GM21367 (cell line): ENCODE measurements around the gene WDCP.
"Not testable (repeated sequence)": the region's sequence is repeated elsewhere in the genome, so short reads cannot be mapped to it uniquely, and the experiment has no call there.

Source experiments
- ATAC-seq: cut with Tn5 transposase; IDR thresholded peaks from one replicate; pipeline ENCODE4 v1.9.1; 2021; ENCODE audit not compliant: unreplicated experiment

The WDCP gene

GRCh38 chr2:24072259-24072658, 25.1 kb upstream of the WDCP start:
- ATAC-seq = no peak

GRCh38 chr2:24065341-24065740, 18.1 kb upstream of the WDCP start:
- ATAC-seq = no peak

DNA sequence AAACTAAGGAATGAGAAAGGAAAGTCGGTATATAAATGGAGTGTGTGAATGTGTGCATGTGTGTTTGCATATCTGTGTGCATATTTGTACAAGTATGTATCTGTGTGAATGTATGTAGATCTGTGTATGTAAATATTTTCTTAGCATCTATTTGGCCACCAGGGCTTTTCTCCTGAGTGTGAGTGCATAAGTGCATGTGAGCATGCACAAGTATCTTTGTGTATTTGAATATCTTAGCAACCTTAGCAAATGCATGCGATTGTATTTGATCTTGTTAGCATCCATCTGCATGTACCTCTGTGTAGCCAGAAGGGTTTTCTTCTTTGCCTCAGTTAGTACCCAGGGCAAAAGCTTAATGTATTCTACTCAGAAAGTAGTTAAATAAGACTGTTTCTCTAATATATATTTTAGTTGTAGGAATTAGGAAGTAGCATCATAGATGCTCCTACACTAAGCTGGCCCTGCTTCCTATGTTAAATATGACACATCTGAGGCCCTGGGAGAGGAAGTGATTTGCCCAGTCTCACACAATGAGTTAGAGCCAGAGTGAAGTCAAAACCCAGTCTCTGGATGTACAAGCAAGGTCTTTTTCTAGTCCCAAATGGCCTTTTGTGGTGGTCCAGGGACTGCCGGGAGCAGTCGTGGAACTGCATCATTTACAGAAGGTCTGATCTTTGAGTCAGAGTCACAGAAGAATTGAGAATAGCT, 11.5 kb upstream of the WDCP start:
- ATAC-seq = no peak

DNA sequence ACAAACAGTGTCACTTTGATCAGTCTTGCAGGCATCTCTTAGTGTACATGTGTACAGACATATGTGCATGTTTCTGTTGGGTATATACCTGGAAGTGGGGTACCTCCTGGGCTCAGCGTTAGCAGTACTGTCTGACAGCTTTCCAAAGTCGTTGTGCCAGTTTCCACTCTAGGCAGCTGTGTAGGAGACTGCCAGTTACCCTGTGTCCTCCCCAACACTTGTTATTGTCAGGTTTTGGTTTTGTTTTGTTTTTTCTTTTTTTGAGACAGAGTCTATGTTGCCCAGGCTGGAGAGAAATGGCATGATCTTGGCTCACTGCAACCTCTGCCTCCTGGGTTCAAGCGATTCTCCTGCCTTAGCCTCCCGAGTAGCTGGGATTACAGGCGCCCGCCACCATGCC, 8.6 kb upstream of the WDCP start:
- ATAC-seq = no peak

DNA sequence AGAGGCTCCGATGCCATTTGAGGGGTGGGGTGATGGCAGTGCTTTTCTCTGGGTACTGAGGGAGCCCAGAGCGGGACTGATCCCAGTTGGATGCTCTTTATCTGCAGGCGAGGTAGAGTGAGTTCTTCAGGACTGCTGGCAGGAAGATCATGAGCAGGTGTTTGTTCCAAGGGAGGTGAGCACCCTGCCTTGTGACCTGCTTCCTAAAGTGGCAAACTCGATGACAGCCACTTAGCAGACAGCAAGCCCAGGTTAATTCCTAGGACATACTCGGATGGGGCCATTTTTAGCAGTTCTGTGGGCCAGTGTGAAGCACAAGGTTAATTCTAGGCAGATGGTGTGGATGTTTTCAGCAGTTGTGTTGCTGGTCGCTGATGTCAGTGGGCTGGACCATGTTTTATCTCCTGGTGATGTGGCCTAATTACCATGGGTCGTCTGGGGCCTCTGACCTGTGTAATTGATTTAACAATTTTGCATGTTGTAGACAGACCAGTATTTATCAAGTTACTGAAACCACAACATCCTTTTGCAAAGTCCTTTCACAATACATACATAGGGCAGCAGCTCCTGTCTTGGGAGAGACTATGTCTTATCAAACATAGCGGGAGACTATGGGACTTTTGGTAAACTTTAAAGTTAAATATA, 7.3 kb upstream of the WDCP start:
- no peak for ATAC-seq

GRCh38 chr2:24052951-24053350, 5.8 kb upstream of the WDCP start:
- ATAC-seq = no peak

DNA sequence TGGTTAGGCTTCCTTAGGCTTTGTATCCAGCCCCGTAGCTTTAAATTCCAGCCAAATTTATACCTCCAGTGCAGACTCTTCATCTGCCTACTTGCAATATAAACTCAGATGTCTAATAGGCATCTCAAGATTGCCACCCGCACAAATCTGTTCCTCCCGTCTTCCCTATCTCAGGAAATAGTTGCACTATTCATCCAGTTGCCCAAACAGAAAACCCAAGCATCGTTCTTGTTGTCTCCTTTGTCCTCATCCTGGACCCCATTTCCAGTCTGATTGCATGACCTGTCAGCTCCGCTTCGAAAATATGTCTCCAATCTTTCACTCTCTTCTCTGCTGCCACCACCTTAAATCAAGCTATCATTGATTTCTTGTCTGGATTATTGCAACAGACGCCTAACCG, 4.6 kb upstream of the WDCP start:
- ATAC-seq = no peak

DNA sequence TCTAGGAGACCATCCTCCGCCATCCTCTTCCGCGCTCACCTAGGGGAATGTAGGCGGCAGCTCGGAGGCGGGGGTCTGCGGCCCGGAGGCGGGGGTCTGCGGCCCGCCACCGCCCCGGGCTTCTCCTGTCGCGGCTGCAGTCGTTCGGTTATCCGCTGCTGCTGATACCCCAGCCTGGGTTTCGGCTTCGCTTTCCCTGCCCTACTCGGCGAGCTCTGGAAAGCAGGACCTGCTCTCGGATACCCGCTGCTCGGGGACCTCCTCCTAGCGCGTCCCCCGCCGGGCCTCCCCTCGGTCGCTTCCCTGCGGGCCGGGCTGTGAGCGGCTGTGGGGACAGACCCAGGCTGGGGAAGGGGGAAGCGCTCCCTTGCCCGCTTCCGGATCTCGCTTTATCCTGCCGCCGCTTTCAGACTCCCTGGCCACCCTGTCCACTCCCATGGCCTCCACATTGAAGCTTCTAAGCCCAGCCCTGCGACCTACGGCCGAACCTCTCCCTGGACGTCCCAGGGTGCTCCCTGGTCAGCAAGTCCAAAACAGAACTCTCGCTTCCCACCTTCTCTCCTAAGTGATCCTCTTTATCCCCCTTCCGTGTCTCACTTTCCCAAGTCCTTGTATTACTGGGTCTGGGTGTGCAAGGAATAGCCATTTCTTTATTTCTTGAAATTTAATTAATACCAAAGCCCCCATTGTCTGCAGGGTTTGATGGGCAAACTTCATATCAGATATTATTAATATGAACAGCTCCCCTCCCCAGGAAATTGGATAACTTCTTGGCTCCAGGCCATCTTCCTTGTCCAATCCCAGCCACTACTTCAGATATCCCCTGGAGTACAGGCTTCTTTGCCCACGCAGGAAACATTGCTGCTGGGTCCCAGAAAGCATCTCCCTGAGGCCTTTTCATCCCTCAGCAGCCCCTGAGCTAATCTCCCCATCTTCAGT, 3.1 kb upstream of the WDCP start:
- no peak for ATAC-seq

DNA sequence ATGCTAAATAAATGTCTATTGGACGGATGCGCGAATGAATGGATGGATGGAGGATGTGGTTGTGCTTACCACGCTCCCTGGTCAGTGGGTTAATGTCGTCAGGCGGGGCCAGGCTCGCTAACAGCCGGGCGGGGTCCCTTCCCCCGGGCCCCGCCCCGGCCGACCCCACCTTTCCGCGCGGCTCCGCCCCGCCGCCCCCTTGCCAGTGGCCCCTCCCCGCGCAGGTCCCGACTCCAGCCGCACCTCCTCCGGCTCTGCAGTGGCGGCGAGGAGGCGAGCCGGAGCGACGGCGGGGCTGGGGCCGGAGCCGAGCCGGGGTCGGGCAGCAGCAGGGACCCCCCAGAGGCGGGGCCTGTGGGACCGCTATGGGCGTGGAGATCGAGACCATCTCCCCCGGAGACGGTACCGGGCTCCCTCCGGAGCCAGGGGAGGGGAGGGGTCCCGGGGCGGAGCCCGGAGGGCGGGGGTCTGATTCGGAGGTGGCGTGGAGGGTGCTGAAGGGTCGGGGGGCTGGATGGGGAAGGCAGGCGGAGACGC, 2.4 kb upstream of the WDCP start, which contains the start of gene FKBP1B:
Gene FKBP1B (plus strand): TSS at position 257 of the 537 bp plus-strand sequence. CDS start 109 bp downstream, at position 366.
- ATAC-seq = no peak

DNA sequence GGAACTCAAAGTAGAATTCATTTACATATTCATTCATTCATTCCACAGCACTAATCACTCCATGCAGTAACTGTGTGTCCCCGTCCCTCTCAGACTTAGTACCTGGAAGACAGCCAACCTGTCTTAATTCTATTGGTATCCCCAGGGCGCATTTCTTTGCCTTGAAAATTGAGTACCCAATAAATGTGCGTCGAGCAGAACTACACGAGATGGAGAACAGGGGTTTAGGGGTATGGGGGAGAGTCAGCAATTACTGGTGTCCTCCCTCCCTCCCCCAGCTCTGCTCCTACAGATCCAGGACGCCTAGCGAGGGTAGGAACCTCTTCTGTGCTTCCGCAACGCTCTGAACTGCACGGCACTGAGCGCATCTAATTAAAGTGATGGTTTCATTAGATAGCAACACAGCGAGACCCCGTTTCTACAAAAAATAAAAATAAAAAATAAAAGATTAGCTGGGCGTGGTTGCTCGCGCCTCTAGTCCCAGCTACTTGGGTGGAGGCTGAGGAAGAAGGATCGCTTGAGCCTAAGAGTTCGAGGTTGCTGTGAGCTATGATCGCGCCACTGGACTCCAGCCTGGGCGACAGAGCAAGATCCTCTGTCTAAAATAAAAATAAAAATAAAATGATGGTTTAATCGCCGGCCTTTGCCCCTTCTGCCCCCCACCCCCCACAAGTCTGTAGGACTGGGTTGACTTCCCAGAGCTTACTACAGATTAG, 1.7 kb upstream of the WDCP start:
- ATAC-seq = no peak

DNA sequence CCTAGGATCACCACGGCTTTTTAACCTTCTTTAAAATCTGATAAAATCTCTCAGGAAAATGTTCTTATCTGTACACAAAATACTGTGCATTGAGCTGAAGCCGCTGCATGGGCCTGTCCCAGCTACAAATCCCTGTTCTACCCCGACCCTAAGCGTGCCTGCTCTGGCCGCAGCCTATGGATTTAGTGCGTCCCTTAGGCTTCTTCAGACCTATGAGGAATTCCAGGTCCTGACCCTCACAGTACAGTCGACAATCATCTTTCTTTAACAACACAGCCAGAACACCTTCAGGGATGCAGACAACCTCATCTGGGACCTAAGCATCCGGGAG, 477 bp upstream of the WDCP start:
- no peak for ATAC-seq

DNA sequence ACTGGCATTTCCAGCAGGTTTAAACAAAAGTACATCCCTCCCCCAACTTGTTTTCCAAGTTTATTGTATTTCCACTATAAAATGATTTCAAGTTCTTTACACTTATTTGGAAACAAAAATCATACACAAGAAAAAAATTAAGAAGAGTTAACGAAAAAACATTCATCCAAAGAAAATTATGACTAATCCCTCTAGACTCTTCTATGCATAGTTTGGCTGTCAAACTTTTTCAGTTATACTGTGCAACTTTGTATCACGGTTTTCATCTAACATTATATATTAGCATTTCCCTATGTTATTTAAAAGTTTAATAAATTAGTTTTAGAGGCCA, 627 bp downstream of the WDCP start:
- no peak for ATAC-seq

DNA sequence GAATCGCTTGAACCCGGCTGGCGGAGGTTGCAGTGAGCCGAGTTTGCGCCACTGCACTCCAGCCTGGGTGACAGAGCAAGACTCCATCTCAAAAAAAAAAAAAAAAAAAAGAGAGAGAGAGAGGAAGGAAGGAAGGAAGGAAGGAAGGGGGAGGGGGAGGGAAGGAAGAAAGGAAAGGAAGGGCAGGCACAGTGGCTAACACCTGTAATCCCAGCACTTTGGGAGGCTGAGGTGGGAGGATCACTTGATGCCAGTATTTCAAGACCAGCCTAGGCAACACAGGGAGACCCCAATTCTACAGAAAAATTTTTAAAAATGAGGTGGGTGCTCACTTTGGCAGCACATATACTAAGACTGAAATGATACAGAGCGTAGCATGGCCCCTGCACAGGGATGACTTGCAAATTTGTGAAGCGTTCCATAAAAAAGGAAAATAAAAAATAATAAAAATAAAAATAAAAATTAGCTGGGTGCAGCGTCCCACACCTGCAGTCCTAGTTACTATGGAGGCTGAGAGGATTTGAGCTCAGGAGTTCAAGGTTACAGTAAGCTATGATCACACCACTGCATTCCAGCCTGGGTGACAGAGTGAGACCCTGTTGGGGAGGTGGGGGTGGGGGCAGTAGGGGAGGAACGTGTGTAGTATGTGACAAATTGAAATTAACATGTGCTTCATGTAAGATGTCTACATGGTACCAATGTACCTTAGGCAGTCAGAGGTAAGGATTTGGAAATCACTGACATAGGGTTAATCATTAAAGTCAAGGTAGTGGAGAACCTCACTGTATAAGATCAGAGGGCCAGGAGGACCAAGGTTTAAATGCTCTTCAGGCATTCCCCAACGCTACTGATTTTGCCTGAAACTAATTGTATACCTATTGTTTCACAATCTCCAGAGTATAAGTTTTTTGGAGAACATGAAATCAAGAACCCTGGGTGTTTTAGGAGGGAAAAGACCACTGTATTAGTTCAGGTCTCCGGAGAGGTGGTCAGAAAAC, 1.4 kb downstream of the WDCP start:
- no peak for ATAC-seq

DNA sequence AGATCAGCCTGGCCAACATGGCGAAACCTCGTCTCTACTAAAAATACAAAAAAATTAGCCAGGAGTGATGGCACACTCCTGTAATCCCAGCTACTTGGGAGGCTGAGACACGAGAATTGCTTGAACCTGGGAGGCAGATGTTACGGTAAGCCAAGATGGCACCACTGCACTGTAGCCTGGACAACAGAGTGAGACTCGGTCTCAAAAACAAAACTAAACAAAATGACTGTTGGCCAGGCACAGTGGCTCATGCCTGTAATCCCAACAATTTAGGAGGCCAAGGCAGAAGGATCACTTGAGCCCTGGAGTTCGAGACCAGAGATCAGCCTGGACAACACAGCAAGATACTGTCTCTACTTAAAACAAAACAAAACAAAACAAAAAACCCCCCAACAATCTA, 4.1 kb downstream of the WDCP start:
- ATAC-seq = not testable (repeated sequence)

GRCh38 chr2:24040511-24040910, 6.7 kb downstream of the WDCP start:
- ATAC-seq = no peak

GRCh38 chr2:24038786-24039499, 8.2 kb downstream of the WDCP start:
- no peak for ATAC-seq

GRCh38 chr2:24026233-24026632, 21.0 kb downstream of the WDCP start:
- ATAC-seq = no peak

DNA sequence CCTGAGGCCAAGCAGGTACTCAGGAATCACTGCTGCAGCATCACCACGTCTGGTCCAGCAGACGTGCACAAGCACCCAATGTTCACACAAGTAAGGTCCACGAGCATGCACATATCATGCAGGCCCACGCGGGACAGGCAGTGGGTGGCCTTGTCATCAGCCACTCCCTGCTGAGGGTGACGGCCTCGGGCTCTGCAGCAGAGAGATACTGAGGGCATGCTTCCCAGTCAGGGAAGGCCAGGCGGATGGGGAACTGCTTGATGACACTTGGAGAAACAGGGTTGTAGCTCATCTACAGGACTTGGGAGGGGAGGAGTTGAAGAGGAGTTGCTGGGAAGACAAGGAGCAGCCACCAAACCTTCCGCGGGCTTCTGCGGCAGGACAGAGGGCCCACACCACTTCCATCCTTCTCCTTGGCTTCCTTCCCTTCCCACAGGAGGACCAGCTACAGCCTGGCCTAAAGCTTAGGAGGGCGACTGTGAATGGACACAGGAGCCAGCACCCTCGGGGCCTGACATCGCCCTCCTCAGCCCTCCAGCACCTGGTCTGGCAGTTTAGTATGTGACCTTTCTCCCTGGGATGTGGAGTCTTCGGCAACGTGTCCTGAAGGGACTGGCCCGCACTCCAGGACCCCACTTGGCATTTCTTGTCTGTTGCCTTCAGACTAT, 22.1 kb downstream of the WDCP start:
- ATAC-seq = no peak

DNA sequence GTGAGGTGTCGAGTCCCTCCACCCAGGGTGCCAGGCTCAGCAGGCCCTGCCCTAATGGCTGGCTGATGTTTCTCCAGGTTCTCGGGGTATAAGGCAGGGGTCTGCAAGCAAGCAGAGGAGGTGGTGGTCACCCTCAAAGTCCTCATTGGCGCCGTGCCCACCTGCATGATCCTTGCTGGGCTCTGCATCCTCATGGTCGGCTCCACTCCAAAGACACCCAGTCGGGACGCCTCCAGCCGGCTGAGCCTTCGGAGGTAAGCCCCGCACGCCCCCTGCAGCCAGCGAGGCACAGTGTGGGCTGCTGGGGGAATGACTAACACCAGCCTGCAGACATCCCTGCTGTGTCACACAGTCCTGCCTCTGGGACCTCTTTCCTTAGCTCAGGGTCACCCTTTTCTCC, 23.2 kb downstream of the WDCP start:
- ATAC-seq = no peak
